HG02571 (cell line): Measurements from ENCODE around the gene PPARG.
"Not testable (repeated sequence)": the region's sequence is repeated elsewhere in the genome, so short reads cannot be mapped to it uniquely, and the experiment has no call there.

ENCODE experiments used
- ATAC-seq: cut with Tn5 transposase; IDR thresholded peaks from one replicate; pipeline ENCODE4 v1.9.1; 2021; ENCODE audit warnings: mild to moderate bottlenecking, moderate library complexity; ENCODE audit not compliant: unreplicated experiment

The PPARG gene

GRCh38 chr3:12439161-12439940, 150.5 kb downstream of the PPARG start:
- no peak for ATAC-seq

- ATAC-seq, result no peak
These were observed 152.3 kb downstream of the PPARG start for GRCh38 chr3:12440927-12441714.

- ATAC-seq, result no peak
These were observed 154.0 kb downstream of the PPARG start for GRCh38 chr3:12442654-12443501.

GRCh38 chr3:12443781-12444522, 155.1 kb downstream of the PPARG start:
- ATAC-seq, result no peak

- ATAC-seq, result no peak
These were observed 156.0 kb downstream of the PPARG start for GRCh38 chr3:12444582-12445471.

- ATAC-seq, result no peak
These were observed 156.8 kb downstream of the PPARG start for GRCh38 chr3:12445523-12446240.

GRCh38 chr3:12446298-12446697, 157.4 kb downstream of the PPARG start:
- ATAC-seq, result no peak

- no peak for ATAC-seq
These were observed 158.2 kb downstream of the PPARG start for GRCh38 chr3:12447075-12447474.

- not testable (repeated sequence) for ATAC-seq
These were observed 159.7 kb downstream of the PPARG start for GRCh38 chr3:12448404-12449202.

GRCh38 chr3:12449889-12450682, 161.2 kb downstream of the PPARG start:
- ATAC-seq, result no peak

GRCh38 chr3:12451481-12451880, 162.6 kb downstream of the PPARG start:
- no peak for ATAC-seq

GRCh38 chr3:12451960-12452359, 163.1 kb downstream of the PPARG start:
- no peak for ATAC-seq

- no peak for ATAC-seq
These were observed 163.8 kb downstream of the PPARG start for GRCh38 chr3:12452361-12453330.

- no peak for ATAC-seq
These were observed 165.4 kb downstream of the PPARG start for GRCh38 chr3:12454076-12454815.

GRCh38 chr3:12454816-12455121, 165.9 kb downstream of the PPARG start:
- ATAC-seq, result no peak

- no peak for ATAC-seq
These were observed 166.9 kb downstream of the PPARG start for GRCh38 chr3:12455740-12456139.
